H1 (cell line): Measurements from ENCODE around the gene RTN4. TPM values are rescaled to one million over a fixed set of nuclear protein-coding genes. Genes with fewer than 3 reads are reported as not detected.

Experiments used
- CTCF ChIP-seq, 3 experiments: IDR thresholded peaks; 1 replicate in 2 of 3; 2 replicates in 1 of 3; pipeline versions ENCODE4 v1.5.1 to v1.6.1; 2011; ENCODE audit warnings: low read length in 3 of 3, mild to moderate bottlenecking in 3 of 3, inconsistent platforms in 2 of 3, low read depth in 1 of 3, moderate library complexity in 1 of 3; ENCODE audit not compliant: insufficient read depth in 1 of 3; ENCODE audit errors: control extremely low read depth in 1 of 3
- MAFK ChIP-seq: IDR thresholded peaks from 2 replicates; pipeline ENCODE4 v1.6.1; 2012; ENCODE audit warnings: low read depth, mild to moderate bottlenecking, improper control_type of control experiment, low read length
- SAP30 ChIP-seq: fragments of 300-600 bp; sonication (generic); IDR thresholded peaks from 2 replicates; pipeline ENCODE4 v1.7.1; 2012; ENCODE audit warnings: low read length, moderate library complexity, mild to moderate bottlenecking, inconsistent platforms; ENCODE audit not compliant: insufficient read depth, insufficient replicate concordance
- SP2 ChIP-seq: IDR thresholded peaks from 2 replicates; pipeline ENCODE4 v1.6.1; 2012; ENCODE audit warnings: mild to moderate bottlenecking, low read length, inconsistent platforms
- polyA plus RNA-seq, 7 experiments: library from polyadenylated mRNA; depleted of rRNA in 3 of 7; stranded (reverse) in 5 of 7; unstranded in 2 of 7; fragments of >200 nt in 5 of 7; fragments of 200-250 nt in 2 of 7; gene quantifications; 1 replicate in 5 of 7; 2 replicates in 1 of 7; 4 replicates in 1 of 7; pipeline versions ENCODE4 v1.2.1 to v1.2.3, GENCODE V29; 2011 to 2013; ENCODE audit warnings: missing spikeins in 2 of 7, mixed read lengths in 2 of 7
- total RNA-seq: library from RNA; stranded (reverse); fragmentation: NEBNext Ultra II Directional; extraction: Animal tissue kit (Norgen Biotek cat#: 25700); gene quantifications from 2 replicates; pipeline ENCODE4 v1.2.1, GENCODE V29; 2021
- TF ChIP-seq, protein P1 (sequence below): IDR thresholded peaks from 2 replicates; pipeline ENCODE4 v1.6.1; 2011; ENCODE audit warnings: low read depth, mild to moderate bottlenecking, low read length; ENCODE audit not compliant: insufficient read depth

RTN4 gene
- total and polyA plus RNA-seq, 2 of the 8 experiments (the other 6 are each of a cell fraction or from before 2014, with no cell fraction given), result 179 to 242 TPM

- TF ChIP-seq MAFK (no peak), CTCF (IDR thresholded peaks at IDR 0.05; ENCODE audit: control extremely low read depth in 1 of 3, insufficient read depth in 1 of 3, low read depth in 1 of 3, low read length in 3 of 3) (no peak), SAP30 (no peak), SP2 (no peak)
- TF ChIP-seq, protein P1, sequence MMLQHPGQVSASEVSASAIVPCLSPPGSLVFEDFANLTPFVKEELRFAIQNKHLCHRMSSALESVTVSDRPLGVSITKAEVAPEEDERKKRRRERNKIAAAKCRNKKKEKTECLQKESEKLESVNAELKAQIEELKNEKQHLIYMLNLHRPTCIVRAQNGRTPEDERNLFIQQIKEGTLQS, result no peak
- TF ChIP-seq, all 59 proteins: peak for 0
Observed at GRCh38 chr2:54977149-54977548, 73.1 kb downstream of the RTN4 start (continued).
